ENCODE results near the gene LAPTM4A.
"Not testable (repeated sequence)": the region's sequence is repeated elsewhere in the genome, so short reads cannot be mapped to it uniquely, and the experiment has no call there.

The LAPTM4A gene

GRCh38 chr2:20085909-20086308, 34.5 kb upstream of the LAPTM4A start:
- H3K4me1 Mint-ChIP-seq (ENCODE audit: low read depth); H3K4me3 Mint-ChIP-seq; DNase-seq (ENCODE audit: low spot score); H3K9me3 Mint-ChIP-seq; H3K27me3 Mint-ChIP-seq (ENCODE audit: low read depth); H3K27ac Mint-ChIP-seq; H3K36me3 Mint-ChIP-seq (ENCODE audit: low read depth): not testable (repeated sequence)

GRCh38 chr2:20082812-20083211, 31.4 kb upstream of the LAPTM4A start:
- DNase-seq (ENCODE audit: low spot score); H3K4me1 Mint-ChIP-seq (ENCODE audit: low read depth); H3K27ac Mint-ChIP-seq; H3K9me3 Mint-ChIP-seq; H3K27me3 Mint-ChIP-seq (ENCODE audit: low read depth); H3K36me3 Mint-ChIP-seq (ENCODE audit: low read depth); H3K4me3 Mint-ChIP-seq: not testable (repeated sequence)

GRCh38 chr2:20081841-20082240, 30.4 kb upstream of the LAPTM4A start:
- Mint-ChIP-seq H3K4me3 (no peak overlapping the region), H3K9me3 (no peaks in the 10 kb centered on the region), H3K27me3 (ENCODE audit: low read depth) (no peaks in the 10 kb centered on the region), H3K4me1 (ENCODE audit: low read depth) (no peaks in the 10 kb centered on the region), H3K36me3 (ENCODE audit: low read depth) (no peaks in the 10 kb centered on the region), H3K27ac (no peak overlapping the region)
- DNase-seq (ENCODE audit: low spot score), result no peak

- Mint-ChIP-seq H3K27me3 (ENCODE audit: low read depth) (no peaks in the 10 kb centered on the region), H3K36me3 (ENCODE audit: low read depth) (no peaks in the 10 kb centered on the region), H3K27ac (no peak overlapping the region), H3K4me1 (ENCODE audit: low read depth) (no peaks in the 10 kb centered on the region), H3K9me3 (no peaks in the 10 kb centered on the region), H3K4me3 (no peak overlapping the region)
- no peak for DNase-seq (ENCODE audit: low spot score)
Measured at GRCh38 chr2:20080839-20081415, 29.5 kb upstream of the LAPTM4A start.

GRCh38 chr2:20080428-20080827, 29.0 kb upstream of the LAPTM4A start:
- no peak overlapping the region for H3K27ac Mint-ChIP-seq

GRCh38 chr2:20079546-20080115, 28.2 kb upstream of the LAPTM4A start:
- Mint-ChIP-seq H3K27me3 (ENCODE audit: low read depth) (no peaks in the 10 kb centered on the region), H3K27ac (no peak overlapping the region), H3K4me1 (ENCODE audit: low read depth) (no peaks in the 10 kb centered on the region), H3K9me3 (no peaks in the 10 kb centered on the region), H3K36me3 (ENCODE audit: low read depth) (no peaks in the 10 kb centered on the region), H3K4me3 (no peak overlapping the region)
- DNase-seq (ENCODE audit: low spot score), result no peak

More at GRCh38 chr2:20080428-20080827, 29.0 kb upstream of the LAPTM4A start:
- H3K36me3 Mint-ChIP-seq (ENCODE audit: low read depth), result no peaks in the 10 kb centered on the region
- H3K4me1 Mint-ChIP-seq (ENCODE audit: low read depth), result no peaks in the 10 kb centered on the region
- DNase-seq (ENCODE audit: low spot score), result no peak
- H3K4me3 Mint-ChIP-seq, result no peak overlapping the region
- H3K27me3 Mint-ChIP-seq (ENCODE audit: low read depth), result no peaks in the 10 kb centered on the region
- H3K9me3 Mint-ChIP-seq, result no peaks in the 10 kb centered on the region

GRCh38 chr2:20077411-20077940, 26.0 kb upstream of the LAPTM4A start:
- Mint-ChIP-seq H3K4me3 (no peak overlapping the region), H3K36me3 (ENCODE audit: low read depth) (no peaks in the 10 kb centered on the region), H3K4me1 (ENCODE audit: low read depth) (no peaks in the 10 kb centered on the region), H3K27ac (no peak overlapping the region), H3K9me3 (no peaks in the 10 kb centered on the region), H3K27me3 (ENCODE audit: low read depth) (no peaks in the 10 kb centered on the region)
- DNase-seq (ENCODE audit: low spot score), result no peak

- no peaks in the 10 kb centered on the region for H3K9me3 Mint-ChIP-seq
- H3K27me3 Mint-ChIP-seq (ENCODE audit: low read depth), result no peaks in the 10 kb centered on the region
- no peaks in the 10 kb centered on the region for H3K36me3 Mint-ChIP-seq (ENCODE audit: low read depth)
- no peaks in the 10 kb centered on the region for H3K4me1 Mint-ChIP-seq (ENCODE audit: low read depth)
- DNase-seq (ENCODE audit: low spot score), result no peak
- H3K4me3 Mint-ChIP-seq, result no peak overlapping the region
- H3K27ac Mint-ChIP-seq, result no peak overlapping the region
Measured at GRCh38 chr2:20076757-20077156, 25.3 kb upstream of the LAPTM4A start.

- Mint-ChIP-seq H3K9me3 (no peaks in the 10 kb centered on the region), H3K27me3 (ENCODE audit: low read depth) (no peaks in the 10 kb centered on the region), H3K4me1 (ENCODE audit: low read depth) (no peaks in the 10 kb centered on the region), H3K27ac (no peak overlapping the region), H3K36me3 (ENCODE audit: low read depth) (no peaks in the 10 kb centered on the region), H3K4me3 (no peak overlapping the region)
- no peak for DNase-seq (ENCODE audit: low spot score)
Measured at GRCh38 chr2:20074901-20075300, 23.5 kb upstream of the LAPTM4A start.

- H3K27me3 Mint-ChIP-seq (ENCODE audit: low read depth); H3K4me1 Mint-ChIP-seq (ENCODE audit: low read depth); H3K27ac Mint-ChIP-seq; H3K36me3 Mint-ChIP-seq (ENCODE audit: low read depth); H3K9me3 Mint-ChIP-seq; DNase-seq (ENCODE audit: low spot score); H3K4me3 Mint-ChIP-seq: not testable (repeated sequence)
Measured at GRCh38 chr2:20074046-20074648, 22.7 kb upstream of the LAPTM4A start.

- H3K9me3 Mint-ChIP-seq, result no peaks in the 10 kb centered on the region
Measured at GRCh38 chr2:20073460-20073859, 22.0 kb upstream of the LAPTM4A start.

GRCh38 chr2:20072436-20073158, 21.2 kb upstream of the LAPTM4A start:
- Mint-ChIP-seq H3K27me3 (ENCODE audit: low read depth) (no peaks in the 10 kb centered on the region), H3K9me3 (no peaks in the 10 kb centered on the region), H3K27ac (no peak overlapping the region), H3K4me3 (no peak overlapping the region), H3K36me3 (ENCODE audit: low read depth) (no peaks in the 10 kb centered on the region), H3K4me1 (ENCODE audit: low read depth) (no peaks in the 10 kb centered on the region)
- no peak for DNase-seq (ENCODE audit: low spot score)

More at GRCh38 chr2:20073460-20073859, 22.0 kb upstream of the LAPTM4A start:
- no peak overlapping the region for H3K4me3 Mint-ChIP-seq
- H3K27me3 Mint-ChIP-seq (ENCODE audit: low read depth), result no peaks in the 10 kb centered on the region
- no peaks in the 10 kb centered on the region for H3K4me1 Mint-ChIP-seq (ENCODE audit: low read depth)
- DNase-seq (ENCODE audit: low spot score), result no peak
- no peak overlapping the region for H3K27ac Mint-ChIP-seq
- H3K36me3 Mint-ChIP-seq (ENCODE audit: low read depth), result no peaks in the 10 kb centered on the region

GRCh38 chr2:20071397-20072383, 20.3 kb upstream of the LAPTM4A start:
- Mint-ChIP-seq H3K36me3 (ENCODE audit: low read depth) (no peaks in the 10 kb centered on the region), H3K9me3 (no peaks in the 10 kb centered on the region), H3K27ac (no peak overlapping the region), H3K4me3 (no peak overlapping the region), H3K4me1 (ENCODE audit: low read depth) (no peaks in the 10 kb centered on the region), H3K27me3 (ENCODE audit: low read depth) (no peaks in the 10 kb centered on the region)
- DNase-seq (ENCODE audit: low spot score), result no peak

All from T-helper 2 cell treated with Interferon-gamma antibody and Interleukin-4, amounts not matched to agents 5 μg/mL and 100 μg/mL, for 36 hours (primary cell).